IPS-20b (cell line): Measurements from ENCODE around the gene PCDHB10.
A peak's percentile ranks its signal among the peaks of the same experiment; 100 is the strongest.
"Not testable (repeated sequence)": the region's sequence is repeated elsewhere in the genome, so short reads cannot be mapped to it uniquely, and the experiment has no call there.

Experiments
- H3K27ac ChIP-seq: one replicate; pipeline ENCODE4 v1.5.1; 2013; ENCODE audit warnings: low read length
- H3K27me3 ChIP-seq: 2 replicates; pipeline ENCODE4 v1.6.1; 2013; ENCODE audit warnings: mild to moderate bottlenecking, low read length, inconsistent platforms; ENCODE audit not compliant: insufficient read depth
- H3K36me3 ChIP-seq: 2 replicates; pipeline ENCODE4 v1.6.1; 2013; ENCODE audit warnings: low read depth, mild to moderate bottlenecking, inconsistent platforms, low read length, moderate library complexity; ENCODE audit not compliant: insufficient read depth
- H3K4me1 ChIP-seq: 2 replicates; pipeline ENCODE4 v1.6.1; 2013; ENCODE audit warnings: mild to moderate bottlenecking, control low read depth, inconsistent platforms, low read length, moderate library complexity; ENCODE audit not compliant: insufficient read depth
- H3K4me3 ChIP-seq: 2 replicates; pipeline ENCODE4 v1.5.1; 2013; ENCODE audit warnings: mild to moderate bottlenecking, low read length, inconsistent platforms
- H3K9ac ChIP-seq: 2 replicates; pipeline ENCODE4 v1.6.1; 2013; ENCODE audit warnings: low read depth, mild to moderate bottlenecking, inconsistent platforms, low read length, moderate library complexity
- H3K9me3 ChIP-seq: 2 replicates; pipeline ENCODE4 v1.6.1; 2013; ENCODE audit warnings: mild to moderate bottlenecking, low read depth, low read length, inconsistent platforms; ENCODE audit not compliant: insufficient read depth

The PCDHB10 gene

GRCh38 chr5:141174291-141175104 is 17.7 kb upstream of the PCDHB10 start:
- not testable (repeated sequence) for H3K36me3 ChIP-seq, H3K4me1 ChIP-seq, H3K9ac ChIP-seq, H3K4me3 ChIP-seq, H3K27me3 ChIP-seq, H3K27ac ChIP-seq
- H3K9me3 ChIP-seq = peaks cover 28% of the 10 kb centered on the region; the same call in 1 of the 2 replicates

GRCh38 chr5:141175933-141176332 is 16.2 kb upstream of the PCDHB10 start:
- Histone ChIP-seq H3K4me3 (no peak overlapping the region), H3K9ac (no peak overlapping the region), H3K4me1 (no peaks in the 10 kb centered on the region), H3K27me3 (no peaks in the 10 kb centered on the region), H3K9me3 (peaks cover 32% of the 10 kb centered on the region; the same call in 1 of the 2 replicates), H3K36me3 (no peaks in the 10 kb centered on the region), H3K27ac (no peak overlapping the region)

GRCh38 chr5:141177577-141178191 is 14.5 kb upstream of the PCDHB10 start, which contains the start of gene PCDHB8:
Gene PCDHB8 (plus strand): TSS chr5:141177790. CDS start chr5:141178035, 245 bp downstream.
- not testable (repeated sequence) for H3K27ac ChIP-seq, H3K9ac ChIP-seq, H3K4me3 ChIP-seq, H3K4me1 ChIP-seq, H3K27me3 ChIP-seq, H3K36me3 ChIP-seq
- H3K9me3 ChIP-seq = peaks cover 32% of the 10 kb centered on the region; the same call in 1 of the 2 replicates

- H3K27ac ChIP-seq, H3K27me3 ChIP-seq, H3K4me1 ChIP-seq, H3K9ac ChIP-seq, H3K36me3 ChIP-seq, H3K4me3 ChIP-seq: not testable (repeated sequence)
- H3K9me3 ChIP-seq = peaks cover 32% of the 10 kb centered on the region; the same call in 1 of the 2 replicates
Observed at GRCh38 chr5:141179371-141179770, 12.8 kb upstream of the PCDHB10 start.

GRCh38 chr5:141179876-141180275 is 12.3 kb upstream of the PCDHB10 start:
- not testable (repeated sequence) for H3K4me1 ChIP-seq, H3K4me3 ChIP-seq, H3K9ac ChIP-seq, H3K36me3 ChIP-seq, H3K27me3 ChIP-seq, H3K27ac ChIP-seq
- peaks cover 31% of the 10 kb centered on the region; the same call in 1 of the 2 replicates for H3K9me3 ChIP-seq

GRCh38 chr5:141180313-141180712 is 11.8 kb upstream of the PCDHB10 start:
- Histone ChIP-seq H3K27ac (no peak overlapping the region), H3K27me3 (no peaks in the 10 kb centered on the region), H3K9ac (no peak overlapping the region), H3K36me3 (no peaks in the 10 kb centered on the region), H3K9me3 (peaks cover 26% of the 10 kb centered on the region; the same call in 1 of the 2 replicates), H3K4me1 (no peaks in the 10 kb centered on the region), H3K4me3 (no peak overlapping the region)

- Histone ChIP-seq H3K4me1 (no peaks in the 10 kb centered on the region), H3K4me3 (peak within 1 kb of the TSS; percentile 51; the same call in 1 of the 2 replicates), H3K9ac (peak within 1 kb of the TSS; percentile 9; the same call in 1 of the 2 replicates), H3K36me3 (no peaks in the 10 kb centered on the region), H3K27ac (no peak within 1 kb of the TSS), H3K27me3 (no peaks in the 10 kb centered on the region), H3K9me3 (peaks cover 25% of the 10 kb centered on the region)
Observed at GRCh38 chr5:141182248-141182647, 9.9 kb upstream of the PCDHB10 start, which contains the start of gene PCDHB16. Gene PCDHB16 (plus strand): TSS chr5:141182387. CDS start chr5:141182560, 173 bp downstream.

- H3K27me3 ChIP-seq, H3K4me3 ChIP-seq, H3K36me3 ChIP-seq, H3K9ac ChIP-seq, H3K4me1 ChIP-seq, H3K27ac ChIP-seq: not testable (repeated sequence)
- peaks cover 17% of the 10 kb centered on the region for H3K9me3 ChIP-seq
Observed at GRCh38 chr5:141184117-141184855, 7.9 kb upstream of the PCDHB10 start.

- no peak within 1 kb of the TSS for H3K27ac ChIP-seq
- no peaks in the 10 kb centered on the region for H3K4me1 ChIP-seq
- H3K36me3 ChIP-seq = no peaks in the 10 kb centered on the region
- H3K27me3 ChIP-seq = no peaks in the 10 kb centered on the region
- peaks cover 12% of the 10 kb centered on the region for H3K9me3 ChIP-seq
- no peak within 1 kb of the TSS for H3K9ac ChIP-seq
- H3K4me3 ChIP-seq = no peak within 1 kb of the TSS
Observed at GRCh38 chr5:141186897-141187512, 5.1 kb upstream of the PCDHB10 start, which contains the start of gene PCDHB9. Gene PCDHB9 (plus strand): TSS chr5:141187161. CDS start chr5:141187319, 158 bp downstream.

GRCh38 chr5:141188682-141189081 is 3.5 kb upstream of the PCDHB10 start:
- not testable (repeated sequence) for H3K4me3 ChIP-seq, H3K27ac ChIP-seq, H3K36me3 ChIP-seq, H3K9me3 ChIP-seq, H3K9ac ChIP-seq, H3K27me3 ChIP-seq, H3K4me1 ChIP-seq

GRCh38 chr5:141189131-141189530 is 3.0 kb upstream of the PCDHB10 start:
- H3K9ac ChIP-seq, H3K9me3 ChIP-seq, H3K27ac ChIP-seq, H3K4me1 ChIP-seq, H3K36me3 ChIP-seq, H3K27me3 ChIP-seq, H3K4me3 ChIP-seq: not testable (repeated sequence)
